Body of pancreas (tissue), 4 donors: ENCODE data around the gene KDM4C. TPM values are rescaled to one million over a fixed set of nuclear protein-coding genes. Genes with fewer than 3 reads are reported as not detected.

ENCODE experiments used
- ATAC-seq: fragments of 150-250 bp; one replicate; pipeline ENCODE4 v1.9.1; 2016
- DNase-seq, 4 donors: peaks; one replicate each; pipeline ENCODE4 v3.0.0-alpha.2; 2019
- H3K27ac ChIP-seq, 4 donors: fragments of 200-600 bp; sonication (generic); 1 replicate in 3 of 4; 2 replicates in 1 of 4; pipeline versions ENCODE4 v1.5.1 to v1.6.1; 2016 to 2019; ENCODE audit warnings: mild to moderate bottlenecking in 1 of 4, mixed read lengths in 1 of 4, moderate library complexity in 1 of 4
- H3K27me3 ChIP-seq, 2 donors: fragments of 200-600 bp; sonication (generic); one replicate each; pipeline ENCODE4 v1.6.0; 2016; ENCODE audit warnings: mild to moderate bottlenecking in 1 of 2
- H3K36me3 ChIP-seq, 2 donors: fragments of 200-600 bp; sonication (generic); replicated peaks in 1 of 2; 2 replicates each; pipeline ENCODE4 v1.5.1; 2016; ENCODE audit warnings: low read depth in 2 of 2; ENCODE audit not compliant: insufficient read depth in 1 of 2
- H3K4me1 ChIP-seq: fragments of 200-600 bp; sonication (generic); one replicate; pipeline ENCODE4 v1.6.0; 2016
- H3K4me3 ChIP-seq, 2 donors: fragments of 200-600 bp; sonication (generic); 1 replicate in 1 of 2; 2 replicates in 1 of 2; pipeline ENCODE4 v1.5.1; 2016 to 2019
- H3K9me3 ChIP-seq, 3 donors: fragments of 200-600 bp; sonication (generic); 1 replicate in 2 of 3; 2 replicates in 1 of 3; pipeline ENCODE4 v1.5.1; 2016
- POLR2A ChIP-seq, 3 donors: fragments of 450-650 bp; IDR thresholded peaks; one replicate each; pipeline ENCODE4 v1.6.1; 2016; ENCODE audit warnings: antibody characterized with exemption in 3 of 3, mild to moderate bottlenecking in 2 of 3
- WGBS, 2 donors: methylation state at CpG; one replicate each; pipeline ENCODE4 v1.1.5; 2017; 5-methylcytosine and 5-hydroxymethylcytosine counted together
- intact Hi-C: fragments of 100-400 bp; cut with DNase I; formaldehyde crosslinking; loops from one replicate; pipeline ENCODE4 v1.15.1; 2023
- total RNA-seq, 2 donors: library from RNA; depleted of rRNA; stranded (reverse); fragments of >200 nt; gene quantifications; one replicate each; pipeline ENCODE4 v1.1.0, GENCODE V29; 2016
- TF ChIP-seq, protein P1 (sequence below), 7 experiments: fragments of 450-650 bp in 4 of 7; fragments of 200-600 bp in 3 of 7; sonication (generic) in 3 of 7; IDR thresholded peaks; one replicate each; pipeline ENCODE4 v1.5.1; 2016 to 2019; ENCODE audit warnings: antibody characterized with exemption in 7 of 7

Gene KDM4C
- total RNA-seq, 2 donors from 2014 or later: 40.5 to 48.5 TPM

DNA sequence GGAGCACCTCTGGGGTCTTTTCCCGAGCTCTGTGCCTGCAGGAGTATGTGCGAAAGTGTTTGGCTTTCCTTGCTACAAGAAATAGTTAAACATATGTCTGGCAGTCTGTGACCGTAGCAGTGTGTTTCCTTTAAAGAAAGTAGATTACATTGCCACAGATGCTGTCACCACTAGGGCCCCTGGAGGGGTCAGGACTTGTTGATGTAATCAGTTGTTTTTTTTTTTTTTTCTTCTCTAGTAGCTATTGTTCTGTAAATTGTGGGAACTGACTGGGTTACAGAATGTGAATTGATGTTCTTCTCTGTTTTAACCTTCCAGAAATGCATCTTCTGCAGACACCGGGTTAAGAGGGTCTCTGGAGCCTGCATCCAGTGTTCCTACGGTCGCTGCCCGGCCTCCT is 345.6 kb downstream of the KDM4C start:
- 88 to 94% methylated on average over 7 of the region's 7 CpGs for WGBS, 2 donors
- DNase-seq (no peak), ATAC-seq (no peak)
- Histone ChIP-seq H3K4me1 (no peaks in the 10 kb centered on the region), H3K27ac (no peak overlapping the region), H3K36me3 (peaks cover 0 to 7% of the 10 kb centered on the region in 2 donors), H3K27me3 (no peaks in the 10 kb centered on the region), H3K4me3 (no peak overlapping the region), H3K9me3 (no peaks in the 10 kb centered on the region)
- intact Hi-C loops: no loop called here
- TF ChIP-seq, protein P1, sequence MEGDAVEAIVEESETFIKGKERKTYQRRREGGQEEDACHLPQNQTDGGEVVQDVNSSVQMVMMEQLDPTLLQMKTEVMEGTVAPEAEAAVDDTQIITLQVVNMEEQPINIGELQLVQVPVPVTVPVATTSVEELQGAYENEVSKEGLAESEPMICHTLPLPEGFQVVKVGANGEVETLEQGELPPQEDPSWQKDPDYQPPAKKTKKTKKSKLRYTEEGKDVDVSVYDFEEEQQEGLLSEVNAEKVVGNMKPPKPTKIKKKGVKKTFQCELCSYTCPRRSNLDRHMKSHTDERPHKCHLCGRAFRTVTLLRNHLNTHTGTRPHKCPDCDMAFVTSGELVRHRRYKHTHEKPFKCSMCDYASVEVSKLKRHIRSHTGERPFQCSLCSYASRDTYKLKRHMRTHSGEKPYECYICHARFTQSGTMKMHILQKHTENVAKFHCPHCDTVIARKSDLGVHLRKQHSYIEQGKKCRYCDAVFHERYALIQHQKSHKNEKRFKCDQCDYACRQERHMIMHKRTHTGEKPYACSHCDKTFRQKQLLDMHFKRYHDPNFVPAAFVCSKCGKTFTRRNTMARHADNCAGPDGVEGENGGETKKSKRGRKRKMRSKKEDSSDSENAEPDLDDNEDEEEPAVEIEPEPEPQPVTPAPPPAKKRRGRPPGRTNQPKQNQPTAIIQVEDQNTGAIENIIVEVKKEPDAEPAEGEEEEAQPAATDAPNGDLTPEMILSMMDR (IDR thresholded peaks at IDR 0.05): no peak
- TF ChIP-seq POLR2A (IDR thresholded peaks at IDR 0.05): no peak

DNA sequence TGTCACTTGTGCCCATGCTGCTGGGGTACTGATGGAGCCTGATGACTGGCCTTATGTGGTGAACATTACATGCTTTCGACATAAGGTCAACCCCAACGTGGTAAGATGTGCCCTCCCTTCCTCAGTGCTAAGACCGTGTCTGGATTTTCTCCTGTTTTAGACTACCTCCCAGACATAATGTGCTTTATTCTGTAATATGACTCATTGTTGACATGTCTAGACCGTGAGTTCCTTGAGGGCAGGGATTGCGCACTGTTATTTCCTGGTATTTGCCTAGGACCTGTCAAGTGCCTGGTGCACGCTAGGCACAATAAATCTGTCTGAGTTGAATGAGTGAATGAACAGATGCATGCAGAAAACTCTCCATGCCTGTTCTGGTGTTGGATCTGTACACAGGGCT is 346.0 kb downstream of the KDM4C start:
- ATAC-seq: no peak
- H3K27ac ChIP-seq: no peak overlapping the region
- H3K9me3 ChIP-seq: no peaks in the 10 kb centered on the region
- intact Hi-C loops: no loop called here
- H3K4me3 ChIP-seq: no peak overlapping the region
- no peaks in the 10 kb centered on the region for H3K4me1 ChIP-seq
- H3K27me3 ChIP-seq: no peaks in the 10 kb centered on the region
- no peak for TF ChIP-seq POLR2A (IDR thresholded peaks at IDR 0.05)
- TF ChIP-seq, protein P1 (IDR thresholded peaks at IDR 0.05): no peak
- 84 to 93% methylated on average over 6 of the region's 6 CpGs for WGBS, 2 donors
- no peak for DNase-seq
- H3K36me3 ChIP-seq: peaks cover 0 to 7% of the 10 kb centered on the region in 2 donors

DNA sequence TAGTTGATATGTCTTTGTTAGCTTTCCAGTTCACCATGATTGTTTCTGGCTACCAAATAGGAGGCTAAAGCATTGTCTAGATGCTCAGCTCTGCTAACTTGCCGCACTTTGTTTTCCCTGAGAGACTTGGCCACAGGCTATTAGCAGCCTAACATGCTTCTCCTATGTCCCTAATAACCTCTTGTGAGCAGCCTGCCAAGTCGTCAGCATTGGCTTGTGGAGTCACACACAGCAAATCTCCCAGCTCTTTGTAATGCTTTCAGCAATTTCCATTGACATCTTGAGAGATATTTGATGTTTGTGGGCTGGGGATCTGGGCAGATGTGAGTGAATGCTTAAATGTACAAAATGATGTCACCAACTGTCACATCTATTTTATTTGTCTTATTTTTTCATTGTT is 346.9 kb downstream of the KDM4C start:
- H3K27me3 ChIP-seq: no peaks in the 10 kb centered on the region
- no peak for DNase-seq
- no peak overlapping the region for H3K4me3 ChIP-seq
- H3K27ac ChIP-seq: no peak overlapping the region
- peaks cover 0 to 7% of the 10 kb centered on the region in 2 donors for H3K36me3 ChIP-seq
- intact Hi-C loops: no loop called here
- H3K9me3 ChIP-seq: no peaks in the 10 kb centered on the region
- TF ChIP-seq, protein P1 (IDR thresholded peaks at IDR 0.05): no peak
- no peak for TF ChIP-seq POLR2A (IDR thresholded peaks at IDR 0.05)
- ATAC-seq: no peak
- no peaks in the 10 kb centered on the region for H3K4me1 ChIP-seq
- WGBS, 2 donors: 81 to 85% methylated on average over 2 of the region's 2 CpGs

DNA sequence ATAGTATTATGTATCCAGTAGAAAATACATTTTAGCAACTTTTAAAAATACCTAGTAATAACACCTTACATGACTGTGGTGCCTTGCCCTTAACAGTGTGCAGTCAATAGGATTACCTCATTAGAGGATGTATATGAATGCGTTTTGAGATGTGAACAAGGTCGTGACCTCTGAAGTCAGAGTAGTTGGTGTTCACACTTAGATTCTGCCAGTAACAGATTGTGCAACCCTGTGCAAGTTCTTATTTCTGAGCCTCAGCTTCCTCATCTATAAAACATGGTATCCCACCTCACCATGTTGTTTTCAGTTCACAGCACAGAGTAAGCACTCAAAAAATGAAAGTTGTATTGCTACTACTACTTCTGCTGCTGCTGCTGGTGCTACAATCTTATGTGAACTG is 347.3 kb downstream of the KDM4C start:
- 68 to 73% methylated on average over 2 of the region's 2 CpGs for WGBS, 2 donors
- intact Hi-C loops: no loop called here

DNA sequence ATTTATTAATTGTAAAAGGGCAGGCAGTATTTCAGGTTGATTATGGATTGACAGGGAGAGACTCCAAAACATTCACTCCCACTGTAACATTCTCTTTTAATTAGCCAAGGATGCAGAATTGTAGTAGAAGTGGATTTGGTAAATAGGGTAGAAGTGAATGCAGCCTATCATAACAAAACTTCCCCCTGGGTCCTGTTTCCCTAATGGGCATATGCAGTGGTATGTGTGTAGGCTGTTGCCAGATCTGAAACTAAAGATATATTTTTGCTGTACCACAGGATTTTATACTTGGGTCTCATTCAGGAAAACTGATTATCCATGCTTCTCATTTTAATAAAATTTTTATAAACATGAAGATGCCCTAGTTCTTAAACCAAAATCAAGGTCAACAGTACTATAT is 351.2 kb downstream of the KDM4C start:
- no peak for DNase-seq
- Histone ChIP-seq H3K4me1 (no peaks in the 10 kb centered on the region), H3K27me3 (no peaks in the 10 kb centered on the region), H3K27ac (no peak overlapping the region), H3K4me3 (no peak overlapping the region), H3K36me3 (peaks cover 0 to 3% of the 10 kb centered on the region in 2 donors), H3K9me3 (no peaks in the 10 kb centered on the region)
- TF ChIP-seq, protein P1 (IDR thresholded peaks at IDR 0.05): no peak
- TF ChIP-seq POLR2A (IDR thresholded peaks at IDR 0.05): no peak
- no peak for ATAC-seq
- intact Hi-C loops: no loop called here

More for the DNA sequence above, 347.3 kb downstream of the KDM4C start:
- Histone ChIP-seq H3K27ac (no peak overlapping the region), H3K36me3 (peaks cover 0 to 7% of the 10 kb centered on the region in 2 donors), H3K9me3 (no peaks in the 10 kb centered on the region), H3K4me1 (no peaks in the 10 kb centered on the region), H3K27me3 (no peaks in the 10 kb centered on the region), H3K4me3 (no peak overlapping the region)
- TF ChIP-seq, protein P1 (IDR thresholded peaks at IDR 0.05): no peak
- TF ChIP-seq POLR2A (IDR thresholded peaks at IDR 0.05): no peak
- ATAC-seq (no peak), DNase-seq (no peak)
